Mucosa of rectum (tissue), 2 donors: ENCODE results near the gene XXYLT1.

Experiments used
- H3K27ac ChIP-seq, 2 donors: one replicate each; pipeline ENCODE4 v1.7.0; 2013; ENCODE audit warnings: inconsistent platforms in 2 of 2, low read depth in 2 of 2, low read length in 2 of 2
- H3K27me3 ChIP-seq, 2 donors: one replicate each; pipeline ENCODE4 v1.7.0; 2013; ENCODE audit warnings: low read length in 2 of 2; ENCODE audit not compliant: control insufficient read depth in 2 of 2, insufficient read depth in 2 of 2
- H3K36me3 ChIP-seq, 2 donors: one replicate each; pipeline ENCODE4 v1.7.0; 2013; ENCODE audit warnings: low read length in 2 of 2; ENCODE audit not compliant: control insufficient read depth in 2 of 2, insufficient read depth in 2 of 2
- H3K4me1 ChIP-seq, 2 donors: one replicate each; pipeline ENCODE4 v1.7.0; 2013; ENCODE audit warnings: low read length in 2 of 2, mild to moderate bottlenecking in 1 of 2; ENCODE audit not compliant: control insufficient read depth in 2 of 2, insufficient read depth in 2 of 2
- H3K4me3 ChIP-seq, 2 donors: one replicate each; pipeline ENCODE4 v1.7.0; 2013; ENCODE audit warnings: low read length in 2 of 2
- H3K9ac ChIP-seq, 2 donors: one replicate each; pipeline ENCODE4 v1.7.0; 2013; ENCODE audit warnings: low read length in 2 of 2, low read depth in 1 of 2, mild to moderate bottlenecking in 1 of 2
- H3K9me3 ChIP-seq, 2 donors: one replicate each; pipeline ENCODE4 v1.7.0; 2013; ENCODE audit warnings: low read length in 2 of 2; ENCODE audit not compliant: control insufficient read depth in 2 of 2
- donor health status: healthy.
- donor health status: Normal muscosa, but diverticular disease.

The XXYLT1 gene

GRCh38 chr3:195062866-195063540 is 208.0 kb downstream of the XXYLT1 start:
- no peaks in the 10 kb centered on the region for H3K9me3 ChIP-seq
- H3K4me1 ChIP-seq: peaks cover 0 to 2% of the 10 kb centered on the region in 2 donors
- no peak overlapping the region for H3K4me3 ChIP-seq
- no peaks in the 10 kb centered on the region for H3K36me3 ChIP-seq
- no peaks in the 10 kb centered on the region for H3K27me3 ChIP-seq
- no peak overlapping the region for H3K9ac ChIP-seq
- H3K27ac ChIP-seq: no peak overlapping the region

GRCh38 chr3:195061756-195062655 is 209.0 kb downstream of the XXYLT1 start:
- Histone ChIP-seq H3K4me1 (peaks cover 0 to 2% of the 10 kb centered on the region in 2 donors), H3K9ac (no peak overlapping the region), H3K36me3 (no peaks in the 10 kb centered on the region), H3K9me3 (no peaks in the 10 kb centered on the region), H3K27ac (no peak overlapping the region), H3K4me3 (no peak overlapping the region), H3K27me3 (no peaks in the 10 kb centered on the region)

GRCh38 chr3:195060531-195061291 is 210.2 kb downstream of the XXYLT1 start:
- no peak overlapping the region for H3K27ac ChIP-seq
- no peaks in the 10 kb centered on the region for H3K27me3 ChIP-seq
- H3K4me1 ChIP-seq: peaks cover 0 to 2% of the 10 kb centered on the region in 2 donors
- no peak overlapping the region for H3K4me3 ChIP-seq
- H3K9ac ChIP-seq: no peak overlapping the region
- no peaks in the 10 kb centered on the region for H3K36me3 ChIP-seq
- H3K9me3 ChIP-seq: no peaks in the 10 kb centered on the region

GRCh38 chr3:195060217-195060481 is 210.8 kb downstream of the XXYLT1 start:
- H3K27ac ChIP-seq: no peak overlapping the region
- H3K27me3 ChIP-seq: no peaks in the 10 kb centered on the region
- H3K9ac ChIP-seq: no peak overlapping the region
- no peaks in the 10 kb centered on the region for H3K9me3 ChIP-seq
- no peak overlapping the region for H3K4me3 ChIP-seq
- no peaks in the 10 kb centered on the region for H3K36me3 ChIP-seq
- H3K4me1 ChIP-seq: peaks cover 0 to 2% of the 10 kb centered on the region in 2 donors

GRCh38 chr3:195059471-195060216 is 211.3 kb downstream of the XXYLT1 start:
- Histone ChIP-seq H3K36me3 (no peaks in the 10 kb centered on the region), H3K4me1 (peaks cover 0 to 2% of the 10 kb centered on the region in 2 donors), H3K27me3 (no peaks in the 10 kb centered on the region), H3K9me3 (no peaks in the 10 kb centered on the region), H3K4me3 (no peak overlapping the region), H3K27ac (no peak overlapping the region), H3K9ac (no peak overlapping the region)

GRCh38 chr3:195059006-195059350 is 212.0 kb downstream of the XXYLT1 start:
- no peaks in the 10 kb centered on the region for H3K9me3 ChIP-seq
- H3K27ac ChIP-seq: no peak overlapping the region
- H3K4me3 ChIP-seq: no peak overlapping the region
- no peaks in the 10 kb centered on the region for H3K36me3 ChIP-seq
- no peak overlapping the region for H3K9ac ChIP-seq
- H3K4me1 ChIP-seq: peaks cover 0 to 2% of the 10 kb centered on the region in 2 donors
- H3K27me3 ChIP-seq: no peaks in the 10 kb centered on the region

- Histone ChIP-seq H3K4me1 (peaks cover 0 to 2% of the 10 kb centered on the region in 2 donors), H3K27ac (no peak overlapping the region), H3K9me3 (no peaks in the 10 kb centered on the region), H3K4me3 (no peak overlapping the region), H3K36me3 (no peaks in the 10 kb centered on the region), H3K27me3 (no peaks in the 10 kb centered on the region), H3K9ac (no peak overlapping the region)
Observed at GRCh38 chr3:195058336-195059005, 212.5 kb downstream of the XXYLT1 start.

GRCh38 chr3:195057716-195058115 is 213.2 kb downstream of the XXYLT1 start:
- H3K9ac ChIP-seq: no peak overlapping the region
- peaks cover 0 to 2% of the 10 kb centered on the region in 2 donors for H3K4me1 ChIP-seq
- H3K9me3 ChIP-seq: no peaks in the 10 kb centered on the region
- H3K27me3 ChIP-seq: no peaks in the 10 kb centered on the region
- no peak overlapping the region for H3K4me3 ChIP-seq
- no peaks in the 10 kb centered on the region for H3K36me3 ChIP-seq
- no peak overlapping the region for H3K27ac ChIP-seq

GRCh38 chr3:195056506-195056905 is 214.5 kb downstream of the XXYLT1 start:
- Histone ChIP-seq H3K36me3 (no peaks in the 10 kb centered on the region), H3K4me3 (no peak overlapping the region), H3K9me3 (no peaks in the 10 kb centered on the region), H3K27ac (no peak overlapping the region), H3K4me1 (peaks cover 0 to 2% of the 10 kb centered on the region in 2 donors), H3K27me3 (no peaks in the 10 kb centered on the region), H3K9ac (no peak overlapping the region)
